GM19035 (cell line): ENCODE results near the gene CLCF1.

Experiments used
- ATAC-seq: cut with Tn5 transposase; IDR thresholded peaks from one replicate; pipeline ENCODE4 v1.9.1; 2021; ENCODE audit not compliant: unreplicated experiment

Gene CLCF1

DNA sequence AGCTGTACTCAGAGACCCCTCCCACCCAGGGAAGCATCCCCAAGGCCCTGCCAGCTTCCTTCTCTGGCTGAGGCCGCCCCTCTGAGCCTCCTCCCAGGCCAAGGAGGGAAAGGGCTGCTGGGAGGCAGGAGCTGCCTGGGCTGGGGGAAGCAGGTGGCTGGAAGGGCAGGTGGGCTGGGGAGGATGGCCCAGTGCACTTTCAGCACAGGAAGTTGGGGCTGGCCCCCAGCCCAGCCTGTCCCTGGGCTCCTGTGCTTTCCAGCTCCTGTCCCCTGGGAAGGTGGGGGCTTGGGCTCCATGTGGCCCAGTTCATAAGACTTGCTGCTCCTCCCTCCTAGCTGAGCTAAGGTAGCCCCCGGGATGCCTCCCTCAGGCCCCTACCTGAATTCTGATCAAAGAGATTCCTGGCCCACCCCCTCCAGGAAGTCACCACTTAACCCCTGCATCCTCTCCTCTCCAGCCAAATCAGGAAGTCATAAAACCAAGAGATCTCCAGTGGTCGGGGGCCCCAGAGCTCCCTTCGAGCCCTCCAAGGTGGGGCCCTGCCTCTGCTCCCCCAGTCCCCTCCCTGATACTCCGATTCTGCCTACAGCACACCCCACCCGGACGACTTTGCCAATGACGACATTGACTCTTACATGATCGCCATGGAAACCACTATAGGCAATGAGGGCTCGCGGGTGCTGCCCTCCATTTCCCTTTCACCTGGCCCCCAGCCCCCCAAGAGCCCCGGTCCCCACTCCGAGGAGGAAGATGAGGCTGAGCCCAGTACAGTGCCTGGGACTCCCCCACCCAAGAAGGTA, 23.4 kb upstream of the CLCF1 start:
- ATAC-seq, result no peak

DNA sequence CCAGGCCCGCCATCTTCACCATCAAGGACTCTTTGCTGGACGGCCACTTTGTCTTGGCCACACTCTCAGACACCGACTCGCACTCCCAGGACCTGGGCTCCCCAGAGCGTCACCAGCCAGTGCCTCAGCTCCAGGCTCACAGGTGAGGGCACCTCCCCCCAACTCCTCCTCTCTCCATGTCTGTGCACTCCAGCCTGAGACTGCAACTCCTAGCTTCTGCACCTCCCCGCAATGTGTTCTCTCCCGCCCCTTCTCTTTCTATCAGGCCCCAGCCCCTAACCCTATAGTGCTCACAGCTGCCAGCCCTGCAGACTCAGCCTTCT, 22.8 kb upstream of the CLCF1 start:
- ATAC-seq, result no peak

DNA sequence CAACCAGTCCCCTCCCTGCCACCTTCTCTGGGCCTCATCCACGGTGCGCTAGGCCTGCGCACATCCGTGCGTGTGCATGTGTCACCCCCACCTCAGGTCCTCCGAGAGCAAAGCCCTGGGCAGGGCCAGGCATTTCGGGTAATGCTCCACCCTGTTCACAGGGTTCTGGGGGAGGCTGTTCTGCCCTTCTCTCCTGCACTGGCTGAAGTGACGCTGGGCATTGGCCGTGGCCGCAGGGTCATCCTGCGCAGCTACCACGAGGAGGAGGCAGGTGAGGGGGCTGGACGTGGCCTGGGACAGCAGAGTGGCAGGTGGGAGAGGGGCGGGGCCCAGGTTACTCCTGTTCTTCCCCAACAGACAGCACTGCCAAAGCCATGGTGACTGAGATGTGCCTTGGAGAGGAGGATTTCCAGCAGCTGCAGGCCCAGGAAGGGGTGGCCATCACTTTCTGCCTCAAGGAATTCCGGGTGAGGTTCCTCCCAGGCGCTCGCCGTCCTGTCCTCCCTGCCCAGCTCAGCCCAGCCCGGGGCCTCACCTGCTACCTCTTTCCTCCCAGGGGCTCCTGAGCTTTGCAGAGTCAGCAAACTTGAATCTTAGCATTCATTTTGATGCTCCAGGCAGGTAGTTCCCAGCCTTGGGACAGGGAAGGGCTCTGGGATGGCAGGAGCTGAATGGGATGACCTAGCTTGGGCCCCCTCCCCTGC, 22.3 kb upstream of the CLCF1 start:
- ATAC-seq, result no peak

DNA sequence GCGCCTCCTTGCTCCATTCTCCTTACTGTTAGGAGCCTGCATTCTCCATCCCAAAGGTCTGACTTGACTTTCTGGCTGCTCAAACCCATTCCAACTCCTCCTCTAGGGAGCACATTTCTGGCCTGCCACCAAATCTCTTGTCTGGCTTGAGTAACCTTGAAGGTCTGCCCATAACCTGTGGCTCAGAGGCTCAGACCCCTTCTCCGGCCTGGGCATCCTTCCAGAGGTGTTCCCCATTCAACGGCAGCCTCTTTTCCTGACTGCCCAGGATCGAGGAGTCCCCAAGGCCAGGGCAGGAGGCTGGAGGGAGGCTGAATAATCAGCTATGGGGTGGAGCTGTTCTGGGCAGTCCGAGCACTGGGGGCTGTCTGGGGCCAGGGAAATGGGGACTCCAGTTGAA, 20.6 kb upstream of the CLCF1 start:
- ATAC-seq, result no peak

DNA sequence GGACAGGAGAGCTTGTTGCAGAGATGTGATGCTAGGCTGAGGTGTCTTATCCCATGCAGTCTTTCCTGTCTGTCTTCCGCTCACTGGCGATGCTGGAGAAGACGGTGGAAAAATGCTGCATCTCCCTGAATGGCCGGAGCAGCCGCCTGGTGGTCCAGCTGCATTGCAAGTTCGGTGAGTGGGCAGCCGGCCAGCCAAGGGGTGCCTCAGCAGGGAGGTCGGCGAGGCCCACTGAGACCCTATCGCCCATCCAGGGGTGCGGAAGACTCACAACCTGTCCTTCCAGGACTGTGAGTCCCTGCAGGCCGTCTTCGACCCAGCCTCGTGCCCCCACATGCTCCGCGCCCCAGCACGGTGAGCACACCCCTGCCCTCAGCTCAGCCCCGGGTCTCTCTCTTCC, 20.0 kb upstream of the CLCF1 start:
- no peak for ATAC-seq

DNA sequence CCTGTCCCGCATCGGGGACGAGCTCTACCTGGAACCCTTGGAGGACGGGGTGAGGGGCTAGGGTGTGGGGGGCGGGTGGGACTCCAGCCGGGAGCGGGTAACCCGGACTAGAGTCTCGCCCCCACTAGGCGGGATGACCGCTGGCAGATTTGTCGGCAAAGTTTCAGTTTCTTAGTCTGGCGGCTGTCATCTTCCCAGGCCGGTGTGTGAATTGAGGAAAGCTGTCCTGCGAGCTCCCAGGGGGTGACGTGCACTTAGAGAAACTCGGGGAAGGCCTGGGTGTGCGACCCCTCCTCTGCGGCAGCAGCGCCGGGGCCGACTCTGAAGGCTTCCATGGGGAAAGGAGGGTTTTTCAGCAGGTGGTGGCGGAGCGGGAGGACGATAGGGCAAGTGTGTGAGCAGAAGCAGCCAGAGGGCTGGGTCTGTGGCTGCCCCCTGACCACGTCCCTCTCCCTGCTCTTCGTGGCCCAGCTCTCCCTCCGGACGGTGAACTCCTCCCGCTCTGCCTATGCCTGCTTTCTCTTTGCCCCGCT, 18.9 kb upstream of the CLCF1 start:
- ATAC-seq, result no peak

DNA sequence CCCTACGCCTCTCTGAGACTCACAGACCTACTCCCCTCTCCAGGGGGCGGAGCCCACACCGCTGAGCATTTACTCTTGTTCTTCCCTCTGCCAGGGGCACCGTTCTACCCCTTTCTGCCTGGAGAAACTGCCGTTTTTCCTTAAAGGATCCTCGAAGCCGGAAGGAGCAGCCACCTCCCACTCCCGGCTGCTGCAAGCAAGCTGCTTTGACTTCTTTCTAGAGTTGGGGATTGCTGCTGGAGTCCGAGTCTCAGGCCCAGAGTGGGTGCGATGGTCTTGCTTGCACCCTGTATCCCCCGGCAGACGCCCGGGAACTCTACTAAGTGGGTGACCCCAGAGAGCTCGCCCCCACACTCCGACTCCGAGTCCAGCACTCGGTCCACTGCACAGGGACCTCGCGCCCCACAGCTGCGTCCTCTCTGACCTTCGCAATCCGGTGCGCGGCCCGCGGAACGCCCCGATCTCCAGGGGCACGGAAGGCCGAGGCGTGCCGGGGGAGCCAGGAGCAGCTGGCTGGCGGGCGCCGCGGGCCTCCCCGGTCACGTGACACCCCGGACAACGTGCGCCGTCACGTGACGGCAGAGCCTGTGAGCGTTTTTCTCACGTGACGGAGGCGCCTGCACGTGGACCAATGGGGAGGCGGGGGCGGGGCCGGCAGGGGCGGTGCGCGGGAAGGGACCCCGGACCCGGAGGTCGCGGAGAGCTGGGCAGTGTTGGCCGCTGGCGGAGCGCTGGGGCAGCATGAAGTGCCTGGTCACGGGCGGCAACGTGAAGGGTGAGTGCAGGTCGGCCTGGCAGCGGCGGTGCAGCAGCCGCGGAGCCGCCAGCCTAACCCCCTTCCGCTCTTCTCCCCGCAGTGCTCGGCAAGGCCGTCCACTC, 18.1 kb upstream of the CLCF1 start, which contains the start of gene RAD9A:
Gene RAD9A, plus strand, starts transcription at position 683 of the 879 bp plus-strand sequence. Its CDS starts 59 bp downstream, at position 742.
- ATAC-seq, result peak; percentile 64

DNA sequence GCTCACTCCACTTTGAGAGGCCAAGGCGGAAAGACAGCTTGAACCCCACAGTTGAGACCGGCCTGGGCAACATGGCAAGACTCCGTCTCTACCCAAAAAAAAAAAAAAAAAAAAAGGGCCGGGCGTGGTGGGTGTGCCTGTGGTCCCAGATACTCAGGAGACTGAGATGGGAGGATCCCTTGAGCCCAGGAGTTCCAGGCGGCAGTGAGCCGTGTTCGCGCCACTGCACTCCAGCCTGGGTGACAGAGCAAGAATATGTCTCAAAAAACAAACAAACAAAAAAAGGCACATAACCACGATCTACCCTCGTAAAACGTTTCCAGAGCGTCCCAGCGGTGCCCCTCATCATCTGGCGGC, 17.5 kb upstream of the CLCF1 start:
- ATAC-seq, result no peak

DNA sequence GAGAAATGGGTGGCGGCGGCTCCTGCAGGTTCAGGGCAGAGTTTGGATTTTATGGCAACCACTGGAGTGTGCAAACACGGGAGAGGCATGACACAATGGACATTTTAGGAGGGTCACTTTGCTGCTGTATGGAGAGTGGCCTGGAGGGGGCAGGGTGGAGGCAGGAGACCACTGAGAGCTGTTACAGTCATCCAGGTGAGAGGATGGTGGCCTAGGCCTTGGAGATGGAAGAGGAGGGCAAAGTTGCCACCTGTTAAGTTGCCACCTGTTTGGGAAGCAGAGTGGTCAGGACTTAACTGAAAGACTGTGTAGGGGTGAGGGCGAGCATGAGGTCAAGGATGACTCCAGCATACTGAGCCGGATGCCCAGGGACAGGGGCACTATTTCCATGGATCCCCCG, 16.1 kb upstream of the CLCF1 start:
- ATAC-seq, result no peak

DNA sequence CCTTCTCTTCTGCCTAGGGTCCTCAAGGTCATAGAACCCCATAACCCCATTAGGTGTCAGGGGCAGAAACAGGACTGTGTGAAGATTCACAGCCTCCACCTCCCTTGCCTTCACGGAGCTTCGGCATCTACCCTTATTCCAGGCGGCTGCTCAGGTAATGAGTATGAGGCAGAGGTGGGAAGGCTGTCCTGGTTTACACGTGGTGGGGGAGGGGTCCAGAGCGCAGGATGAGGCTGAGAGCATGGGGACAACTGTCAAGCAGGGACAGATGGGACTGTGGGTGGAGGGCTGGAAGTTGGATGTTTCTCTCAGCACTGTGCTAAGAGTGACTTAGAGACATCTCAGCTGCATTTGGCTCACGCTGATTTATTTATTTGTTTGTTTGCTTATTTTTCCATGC, 14.1 kb upstream of the CLCF1 start:
- ATAC-seq, result no peak

DNA sequence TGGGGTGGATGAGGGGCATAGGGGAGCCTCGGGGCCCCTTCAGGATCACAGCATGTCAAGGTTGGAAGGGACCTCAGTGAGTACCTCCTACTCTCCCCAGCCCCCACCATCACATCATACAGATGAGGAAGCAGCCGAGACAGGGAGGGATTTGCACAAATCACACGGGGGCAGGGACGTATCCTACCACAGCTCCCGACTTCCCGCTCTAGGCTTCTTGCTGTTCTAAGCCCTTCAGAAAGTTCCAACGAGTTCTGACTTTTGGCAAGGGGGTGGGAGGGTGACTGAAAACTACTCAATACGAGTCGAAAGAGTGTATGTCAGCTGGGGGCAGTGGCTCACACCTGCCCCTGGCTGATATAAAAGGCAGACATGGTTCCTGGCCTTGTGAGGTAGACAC, 13.7 kb upstream of the CLCF1 start:
- no peak for ATAC-seq

DNA sequence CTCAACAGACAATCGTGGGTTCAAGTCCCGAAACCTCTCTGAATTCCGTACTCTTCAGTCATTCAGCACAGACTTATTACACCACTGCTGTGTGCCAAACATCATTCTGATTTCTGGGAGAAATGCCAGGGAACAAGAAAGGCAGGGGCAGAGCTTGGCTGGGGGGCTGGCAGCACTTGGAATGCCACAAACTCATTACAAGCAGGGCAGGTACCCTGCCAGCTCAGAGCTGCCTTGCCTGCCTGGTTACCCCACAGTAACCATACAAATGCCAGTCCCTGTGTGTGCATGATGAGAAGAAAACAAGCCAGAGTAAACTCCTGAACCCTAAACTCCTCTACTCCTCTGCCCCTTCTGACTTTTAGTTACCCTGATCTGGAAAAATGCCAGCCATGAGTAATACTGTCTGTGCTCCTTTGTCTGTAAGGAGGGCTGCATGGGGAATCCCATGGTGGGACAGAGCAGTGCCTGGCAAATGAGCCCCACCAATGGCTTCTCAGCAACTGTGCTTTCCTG, 11.5 kb upstream of the CLCF1 start:
- ATAC-seq, result no peak

DNA sequence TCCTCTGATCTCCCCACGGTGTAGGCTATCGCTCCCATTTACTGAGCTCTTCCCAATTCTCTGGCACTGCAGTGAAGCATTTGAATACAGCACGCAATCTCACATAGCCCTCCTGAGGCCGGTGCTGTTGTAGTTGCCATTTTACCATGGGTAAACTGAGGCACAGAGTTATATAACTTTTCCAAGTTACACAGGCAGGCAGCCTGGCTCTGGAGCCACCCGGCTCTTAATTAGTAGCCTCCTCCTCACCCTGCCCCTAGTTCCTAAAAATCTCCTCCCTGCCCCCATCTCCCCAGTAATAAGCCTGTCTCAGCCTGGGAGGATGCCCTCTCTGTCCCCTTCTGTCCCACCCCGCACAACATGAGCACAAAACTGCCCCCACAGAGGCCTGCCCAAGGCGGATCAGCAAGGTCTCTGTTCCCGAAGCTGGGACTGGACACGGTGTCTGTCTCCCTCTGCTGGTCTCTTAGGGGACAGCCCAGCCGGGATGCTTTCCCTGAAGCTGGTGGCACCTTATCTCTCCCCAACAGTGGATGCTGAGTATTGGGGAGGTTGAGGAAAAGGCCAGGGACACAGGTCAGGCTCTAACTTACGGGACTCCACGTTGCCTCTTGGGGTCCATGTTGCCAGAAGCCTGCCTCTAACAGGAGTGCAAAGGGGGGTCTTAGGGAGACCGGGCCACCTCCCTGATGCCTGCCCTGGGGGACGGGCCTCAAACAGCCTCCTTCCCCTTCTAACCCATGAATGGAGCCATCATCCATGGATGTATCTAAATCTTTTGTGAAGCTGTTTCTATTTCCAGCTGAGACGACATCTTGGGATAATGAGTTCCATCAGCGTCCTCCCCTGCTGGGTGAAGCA, 9.1 kb upstream of the CLCF1 start:
- peak; percentile 64 for ATAC-seq

DNA sequence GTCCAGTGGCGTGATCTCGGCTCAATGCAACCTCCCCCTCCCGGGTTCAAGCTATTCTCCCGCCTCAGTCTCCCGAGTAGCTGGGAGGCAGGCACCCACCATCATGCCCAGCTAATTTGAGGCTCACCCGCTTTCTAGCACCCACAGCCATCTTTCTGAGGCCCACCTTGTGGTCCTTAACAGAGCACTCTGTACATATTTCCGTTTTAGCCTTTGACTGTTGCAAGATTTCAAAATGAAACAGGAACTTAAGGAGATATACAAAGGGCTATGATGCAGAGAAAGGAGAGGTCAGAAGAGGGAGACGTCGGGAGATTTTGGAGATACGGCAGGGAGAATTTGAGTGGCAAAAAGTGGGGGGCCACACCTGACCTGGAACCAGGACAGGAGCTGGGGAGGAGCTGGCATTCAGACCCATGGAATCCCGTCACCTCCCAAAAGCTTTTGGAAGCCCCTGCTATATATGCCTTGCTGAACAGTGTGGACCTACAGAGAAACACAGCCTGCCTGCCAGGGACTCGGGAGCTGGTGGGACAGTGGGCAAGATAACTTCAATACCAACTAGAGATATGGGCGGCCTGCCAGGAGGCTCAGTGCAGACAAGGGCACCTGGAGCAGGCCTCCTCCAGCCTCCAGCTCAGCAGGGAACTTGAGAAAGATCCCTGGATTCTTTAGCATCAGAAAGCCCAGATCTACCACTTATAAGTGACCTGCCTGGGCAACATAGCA, 8.0 kb upstream of the CLCF1 start:
- ATAC-seq, result no peak

DNA sequence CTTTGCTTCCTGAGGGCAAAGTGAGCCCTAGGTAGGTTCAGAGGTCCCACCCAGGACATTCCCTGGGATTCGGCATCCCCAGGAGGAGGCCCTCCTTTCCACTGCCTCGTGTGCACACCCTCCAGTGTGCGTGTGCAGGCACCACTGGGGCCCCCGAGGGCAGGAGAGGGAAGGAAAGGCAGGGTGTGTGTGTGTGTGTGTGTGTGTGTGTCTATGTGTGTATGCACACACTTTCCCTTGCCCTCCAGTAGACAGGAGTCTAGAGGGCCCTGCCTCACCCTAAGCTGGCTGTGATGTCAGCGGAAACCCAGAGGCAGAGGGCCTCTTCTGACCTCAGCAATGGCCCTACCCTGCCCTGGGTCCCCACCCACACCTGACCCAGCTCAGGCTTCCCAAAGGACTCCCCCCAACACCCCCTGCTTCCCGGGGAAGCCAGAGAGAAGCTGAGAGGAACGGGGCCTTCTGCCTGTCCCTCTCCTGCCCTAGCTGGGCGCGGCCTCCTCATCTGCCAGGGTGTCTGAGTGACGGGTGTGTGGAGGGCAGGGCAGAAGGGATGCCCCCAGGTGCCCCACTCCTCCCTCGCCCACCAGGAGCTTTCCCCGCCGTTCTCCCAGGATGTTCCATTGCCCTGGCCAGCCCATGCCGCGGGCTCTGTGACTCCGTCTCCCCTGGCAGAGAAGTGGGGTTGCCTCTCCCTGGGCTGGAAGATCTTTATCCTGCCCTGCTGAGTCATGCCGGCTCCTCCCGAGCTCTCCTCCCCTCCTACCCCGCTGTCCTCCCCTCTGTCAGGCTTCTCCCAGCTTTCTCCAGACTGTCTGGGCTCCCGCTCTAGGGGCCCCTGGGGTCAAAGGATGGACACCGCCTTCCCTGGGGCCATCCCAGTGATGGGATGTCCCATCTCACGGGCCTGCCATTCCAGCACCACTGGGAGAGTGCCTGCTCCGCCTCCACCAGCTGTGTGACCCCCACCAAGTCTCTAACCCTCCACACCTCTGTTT, 6.0 kb upstream of the CLCF1 start:
- no peak for ATAC-seq

DNA sequence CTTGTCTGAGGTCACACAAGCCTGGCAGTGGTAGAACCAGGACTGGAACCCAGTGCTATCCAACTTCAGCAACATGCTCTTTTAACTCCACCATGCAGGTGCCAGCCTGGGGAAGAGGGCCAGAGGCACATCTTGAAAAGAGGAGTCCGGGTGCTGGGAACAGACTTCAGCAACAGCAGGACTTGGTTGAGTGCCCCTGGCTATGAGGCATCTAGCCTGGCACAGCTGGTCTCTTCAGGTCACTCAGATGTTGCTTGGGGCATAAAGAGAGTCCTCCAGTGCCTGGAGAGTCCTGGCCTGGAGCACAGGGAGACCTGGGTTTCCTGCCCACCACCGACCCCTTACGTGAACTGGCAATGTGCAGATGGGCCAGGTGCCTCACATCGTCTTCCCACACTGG, 5.1 kb upstream of the CLCF1 start:
- no peak for ATAC-seq

DNA sequence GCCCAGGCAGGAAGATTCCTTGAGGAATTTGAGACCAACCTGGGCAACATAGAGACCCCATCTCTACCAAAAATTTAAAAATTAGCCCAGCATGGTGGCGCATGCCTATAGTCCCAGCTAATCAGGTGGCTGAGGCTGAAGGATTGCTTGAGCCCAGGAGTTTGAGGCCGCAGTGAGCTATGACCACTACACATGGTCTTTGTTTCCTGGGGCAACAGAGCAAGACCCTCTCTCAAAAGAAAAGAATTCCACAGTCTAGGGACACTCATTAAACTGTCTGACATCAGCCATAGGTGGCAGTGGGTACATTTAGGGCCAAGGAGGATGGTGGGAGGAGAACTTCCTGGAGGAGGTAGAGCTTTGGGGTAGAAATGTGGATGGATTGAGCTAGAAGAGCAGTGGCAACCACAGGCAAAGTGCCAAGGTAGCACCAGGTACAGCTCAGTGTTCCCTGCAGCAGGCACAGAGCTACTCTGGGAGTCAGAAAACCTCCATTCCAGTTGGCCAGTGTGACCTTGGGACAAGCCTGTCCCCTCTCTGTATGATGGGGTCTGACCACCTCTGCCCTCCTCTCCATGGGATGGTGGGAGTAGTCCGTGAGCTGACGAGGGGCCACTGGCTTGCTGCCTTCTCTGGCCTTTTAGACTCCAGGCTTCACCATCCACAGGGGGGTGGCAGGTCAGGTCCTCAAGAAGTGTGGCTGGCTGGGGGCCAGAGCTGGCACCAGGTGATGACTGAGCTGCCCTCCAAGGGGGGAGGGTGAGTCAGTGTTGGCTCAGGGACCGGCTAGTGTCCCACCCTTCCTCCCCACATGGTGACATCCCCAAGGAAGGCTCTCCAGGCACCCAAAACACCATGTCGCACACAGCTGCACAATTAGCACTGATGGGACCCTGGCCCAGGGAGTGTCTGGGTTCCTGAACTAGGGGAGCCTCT, 3.7 kb upstream of the CLCF1 start:
- no peak for ATAC-seq
